Esophagus muscularis mucosa (tissue), 4 donors: ENCODE results near the gene KIF3B. TPM values are rescaled to one million over a fixed set of nuclear protein-coding genes. Genes with fewer than 3 reads are reported as not detected.

Experiments used
- DNase-seq: peaks from one replicate; pipeline ENCODE4 v3.0.0-alpha.2; 2017; ENCODE audit errors: extremely low spot score
- H3K27ac ChIP-seq, 4 donors: fragments of 200-600 bp; sonication (generic); replicated peaks in 1 of 4; 1 replicate in 3 of 4; 2 replicates in 1 of 4; pipeline ENCODE4 v1.5.1; 2016 to 2019; ENCODE audit warnings: mild to moderate bottlenecking in 1 of 4
- H3K27me3 ChIP-seq, 4 donors: fragments of 200-600 bp; sonication (generic); one replicate each; pipeline versions ENCODE4 v1.5.1 to v1.6.0; 2016 to 2019
- H3K36me3 ChIP-seq, 4 donors: fragments of 200-600 bp; sonication (generic); one replicate each; pipeline ENCODE4 v1.5.1; 2016 to 2019
- H3K4me1 ChIP-seq, 4 donors: fragments of 200-600 bp; sonication (generic); one replicate each; pipeline ENCODE4 v1.5.1; 2016 to 2019
- H3K4me3 ChIP-seq, 4 donors: fragments of 200-600 bp; sonication (generic); 1 replicate in 2 of 4; 2 replicates in 2 of 4; pipeline ENCODE4 v1.5.1; 2016 to 2019; ENCODE audit warnings: mild to moderate bottlenecking in 4 of 4, moderate library complexity in 1 of 4
- H3K9me3 ChIP-seq, 4 donors: fragments of 200-600 bp; sonication (generic); 1 replicate in 3 of 4; 2 replicates in 1 of 4; pipeline ENCODE4 v1.5.1; 2016 to 2019
- EP300 ChIP-seq: sonication (generic); formaldehyde crosslinking; IDR thresholded peaks from one replicate; pipeline ENCODE4 v1.6.1; 2017; ENCODE audit warnings: antibody characterized with exemption
- POLR2A ChIP-seq: fragments of 450-650 bp; IDR thresholded peaks from one replicate; pipeline ENCODE4 v1.6.1; 2017; ENCODE audit warnings: antibody characterized with exemption, moderate library complexity, mild to moderate bottlenecking, low read depth
- POLR2AphosphoS5 ChIP-seq, 2 donors: sonication (generic); formaldehyde crosslinking; IDR thresholded peaks; one replicate each; pipeline ENCODE4 v1.6.1; 2017; ENCODE audit warnings: antibody characterized with exemption in 2 of 2
- WGBS: methylation state at CpG from one replicate; pipeline ENCODE4 v1.1.5; 2018; 5-methylcytosine and 5-hydroxymethylcytosine counted together
- intact Hi-C: fragments of 100-400 bp; cut with DNase I; formaldehyde crosslinking; loops from one replicate; pipeline ENCODE4 v1.15.1; 2023
- total RNA-seq, 4 donors: library from RNA; depleted of rRNA; stranded (reverse); fragments of >200 nt; gene quantifications; one replicate each; pipeline versions ENCODE4 v1.1.0 to v1.2.1, GENCODE V29; 2016
- TF ChIP-seq, protein P1 (sequence below), 3 experiments: fragments of 200-600 bp in 2 of 3; fragments of 450-650 bp in 1 of 3; sonication (generic) in 2 of 3; IDR thresholded peaks; one replicate each; pipeline ENCODE4 v1.5.1; 2017 to 2019; ENCODE audit warnings: antibody characterized with exemption in 3 of 3, mild to moderate bottlenecking in 2 of 3, moderate library complexity in 1 of 3

Gene KIF3B
- total RNA-seq, 4 donors from 2014 or later, result 20.7 to 28.3 (median 23.5) TPM

DNA sequence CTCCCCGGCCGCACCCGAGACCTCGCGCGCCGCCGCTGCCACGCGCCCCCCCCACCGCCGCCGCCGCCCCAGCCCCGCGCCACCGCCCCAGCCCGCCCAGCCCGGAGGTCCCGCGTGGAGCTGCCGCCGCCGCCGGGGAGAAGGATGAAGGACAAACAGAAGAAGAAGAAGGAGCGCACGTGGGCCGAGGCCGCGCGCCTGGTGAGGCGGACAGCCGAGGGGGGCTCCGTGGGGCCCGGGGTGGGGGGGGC is 81.1 kb downstream of the KIF3B start:
- whole genome bisulfite sequencing, result no CpG with 5 or more reads among the region's 35 CpGs
- H3K36me3 ChIP-seq, result no peaks in the 10 kb centered on the region

DNA sequence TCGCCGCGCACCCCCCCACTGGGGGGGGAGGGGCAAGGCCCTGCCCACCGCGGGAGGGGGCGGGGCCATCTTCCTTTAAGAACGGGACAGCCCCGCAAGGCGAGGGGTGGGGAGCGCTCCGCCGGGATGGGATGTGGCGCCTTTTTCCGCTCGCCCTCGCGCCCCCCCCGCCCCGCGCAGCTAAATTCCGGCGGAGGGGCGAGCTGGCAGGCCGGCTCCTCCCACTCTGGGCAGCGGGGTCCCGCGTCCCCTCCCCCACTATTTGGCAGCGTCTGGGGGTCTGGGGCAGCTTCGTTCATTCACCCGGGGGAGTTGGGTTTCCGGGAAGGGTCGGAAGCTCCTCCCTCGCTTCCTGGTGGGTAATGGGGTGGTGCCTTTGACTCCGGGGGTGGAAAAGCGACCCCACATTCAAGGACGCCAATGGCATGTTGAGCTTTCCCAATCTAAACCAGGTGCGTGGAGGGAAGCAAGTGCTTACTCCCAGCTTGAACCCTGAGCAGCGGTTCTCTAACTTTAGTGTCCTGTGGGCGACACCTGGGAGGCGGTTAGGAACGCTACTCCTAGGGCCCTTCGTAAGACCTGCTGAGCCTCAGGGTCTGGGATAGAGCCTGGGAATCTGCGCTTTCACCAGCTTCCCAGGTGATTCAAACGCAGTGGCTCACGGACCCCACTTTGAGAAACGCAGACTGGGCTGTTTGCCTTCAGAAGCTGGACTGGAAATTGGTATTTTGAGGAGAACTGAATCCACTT is 81.6 kb downstream of the KIF3B start:
- no peaks in the 10 kb centered on the region for H3K9me3 ChIP-seq
- H3K4me3 ChIP-seq, result peak overlapping the region; percentile 86 to 98 (median 90)
- WGBS, result 2% methylated on average over 8 of the region's 46 CpGs
- TF ChIP-seq POLR2AphosphoS5 (IDR thresholded peaks at IDR 0.05), result peak; percentile 23 to 66
- no peak for TF ChIP-seq EP300
- TF ChIP-seq POLR2A, result peak; percentile 50
- H3K27me3 ChIP-seq, result no peaks in the 10 kb centered on the region
- intact Hi-C loops, result loop anchor here (5.0 to 10.0 kb wide), 3 partner anchors 96 to 152 kb away; partner anchors contain the start of genes PLAGL2 and POFUT1
- H3K4me1 ChIP-seq, result peaks cover 30 to 83% (median 68%) of the 10 kb centered on the region in 4 donors
- no peaks in the 10 kb centered on the region for H3K36me3 ChIP-seq
- no peak for DNase-seq
- H3K27ac ChIP-seq, result peak overlapping the region; percentile 95 to 98 (median 97)

More for the DNA sequence above, 81.1 kb downstream of the KIF3B start:
- Histone ChIP-seq H3K27ac (peak overlapping the region; percentile 95 to 98 (median 97)), H3K27me3 (no peaks in the 10 kb centered on the region), H3K4me3 (peak overlapping the region; percentile 86 to 98 (median 90)), H3K4me1 (peaks cover 28 to 78% (median 63%) of the 10 kb centered on the region in 4 donors), H3K9me3 (no peaks in the 10 kb centered on the region)
- intact Hi-C loops, result loop anchor here (5.0 to 10.0 kb wide), 3 partner anchors 96 to 151 kb away; partner anchors contain the start of genes PLAGL2 and POFUT1
- TF ChIP-seq EP300 (no peak), POLR2A (no peak), POLR2AphosphoS5 (IDR thresholded peaks at IDR 0.05) (no peak)
- TF ChIP-seq, protein P1, sequence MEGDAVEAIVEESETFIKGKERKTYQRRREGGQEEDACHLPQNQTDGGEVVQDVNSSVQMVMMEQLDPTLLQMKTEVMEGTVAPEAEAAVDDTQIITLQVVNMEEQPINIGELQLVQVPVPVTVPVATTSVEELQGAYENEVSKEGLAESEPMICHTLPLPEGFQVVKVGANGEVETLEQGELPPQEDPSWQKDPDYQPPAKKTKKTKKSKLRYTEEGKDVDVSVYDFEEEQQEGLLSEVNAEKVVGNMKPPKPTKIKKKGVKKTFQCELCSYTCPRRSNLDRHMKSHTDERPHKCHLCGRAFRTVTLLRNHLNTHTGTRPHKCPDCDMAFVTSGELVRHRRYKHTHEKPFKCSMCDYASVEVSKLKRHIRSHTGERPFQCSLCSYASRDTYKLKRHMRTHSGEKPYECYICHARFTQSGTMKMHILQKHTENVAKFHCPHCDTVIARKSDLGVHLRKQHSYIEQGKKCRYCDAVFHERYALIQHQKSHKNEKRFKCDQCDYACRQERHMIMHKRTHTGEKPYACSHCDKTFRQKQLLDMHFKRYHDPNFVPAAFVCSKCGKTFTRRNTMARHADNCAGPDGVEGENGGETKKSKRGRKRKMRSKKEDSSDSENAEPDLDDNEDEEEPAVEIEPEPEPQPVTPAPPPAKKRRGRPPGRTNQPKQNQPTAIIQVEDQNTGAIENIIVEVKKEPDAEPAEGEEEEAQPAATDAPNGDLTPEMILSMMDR (IDR thresholded peaks at IDR 0.05), result no peak
- DNase-seq, result no peak

DNA sequence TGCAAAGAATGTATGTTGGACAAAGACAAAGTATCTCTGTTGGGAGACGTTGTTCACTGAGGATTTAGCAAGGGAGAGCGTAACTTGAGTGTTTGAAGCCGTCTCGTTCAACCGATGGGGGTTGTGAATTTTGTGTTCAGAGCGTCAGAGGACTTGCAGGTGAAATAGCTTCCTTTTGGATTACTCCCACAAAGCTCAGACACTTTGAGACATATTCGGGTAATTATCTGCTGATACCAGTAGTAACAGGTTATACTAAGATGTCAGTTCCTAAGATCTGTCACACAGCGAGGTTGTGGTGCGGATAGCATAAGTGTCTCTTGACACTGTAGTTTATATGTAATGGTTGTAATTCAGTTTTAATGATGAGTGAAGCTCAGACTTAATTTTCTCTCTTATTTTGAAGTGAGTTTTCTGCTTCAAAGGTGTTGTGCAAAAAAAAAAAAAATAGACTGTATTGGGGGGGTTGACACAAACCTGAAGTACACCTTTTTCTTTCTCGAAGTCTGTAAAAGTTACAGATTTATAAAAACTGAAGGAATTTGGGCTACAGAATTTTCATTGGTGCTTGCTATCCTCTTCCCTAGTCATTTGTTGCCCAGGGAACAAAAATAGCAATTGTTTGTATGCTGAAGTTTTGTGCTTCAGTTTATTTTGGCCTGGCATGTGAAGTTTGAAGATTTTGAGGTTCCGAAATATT is 82.3 kb downstream of the KIF3B start:
- DNase-seq, result no peak
- TF ChIP-seq POLR2AphosphoS5 (IDR thresholded peaks at IDR 0.05) (no peak), EP300 (no peak), POLR2A (no peak)
- TF ChIP-seq, protein P1 (IDR thresholded peaks at IDR 0.05), result no peak
- peak overlapping the region; percentile 95 to 98 (median 97) for H3K27ac ChIP-seq
- WGBS, result 10% methylated on average over 11 of the region's 11 CpGs
- H3K36me3 ChIP-seq, result no peaks in the 10 kb centered on the region
- H3K27me3 ChIP-seq, result no peaks in the 10 kb centered on the region
- H3K4me3 ChIP-seq, result peak overlapping the region; percentile 86 to 98 (median 90)
- peaks cover 37 to 87% (median 73%) of the 10 kb centered on the region in 4 donors for H3K4me1 ChIP-seq
- H3K9me3 ChIP-seq, result no peaks in the 10 kb centered on the region
- intact Hi-C loops, result loop anchor here (5.0 to 10.0 kb wide), 3 partner anchors 95 to 152 kb away; partner anchors contain the start of genes PLAGL2 and POFUT1

DNA sequence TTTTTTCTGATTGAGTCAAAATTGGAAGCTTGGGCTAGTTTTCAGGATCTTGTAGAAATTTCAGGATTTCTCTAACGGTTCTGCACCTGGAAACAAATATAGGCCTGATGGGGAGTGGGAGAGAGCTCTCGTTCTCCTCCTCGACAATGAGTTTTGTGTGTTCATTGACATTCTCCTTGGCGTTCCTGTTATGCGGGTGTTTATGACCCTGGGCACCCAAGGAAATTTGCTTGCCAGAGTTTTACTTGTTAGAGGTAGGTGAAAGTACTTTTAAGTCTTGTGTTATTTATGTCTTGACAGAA is 82.8 kb downstream of the KIF3B start:
- DNase-seq, result no peak
- intact Hi-C loops, result no loop called here
- Histone ChIP-seq H3K4me1 (peaks cover 42 to 87% (median 76%) of the 10 kb centered on the region in 4 donors), H3K4me3 (peak overlapping the region; percentile 86 to 98 (median 90)), H3K27ac (peak overlapping the region; percentile 23 to 98 (median 96)), H3K9me3 (no peaks in the 10 kb centered on the region), H3K27me3 (no peaks in the 10 kb centered on the region), H3K36me3 (no peaks in the 10 kb centered on the region)
- TF ChIP-seq POLR2AphosphoS5 (IDR thresholded peaks at IDR 0.05) (no peak), EP300 (no peak), POLR2A (no peak)
- TF ChIP-seq, protein P1 (IDR thresholded peaks at IDR 0.05), result no peak
- WGBS, result 23% methylated on average over 5 of the region's 5 CpGs

DNA sequence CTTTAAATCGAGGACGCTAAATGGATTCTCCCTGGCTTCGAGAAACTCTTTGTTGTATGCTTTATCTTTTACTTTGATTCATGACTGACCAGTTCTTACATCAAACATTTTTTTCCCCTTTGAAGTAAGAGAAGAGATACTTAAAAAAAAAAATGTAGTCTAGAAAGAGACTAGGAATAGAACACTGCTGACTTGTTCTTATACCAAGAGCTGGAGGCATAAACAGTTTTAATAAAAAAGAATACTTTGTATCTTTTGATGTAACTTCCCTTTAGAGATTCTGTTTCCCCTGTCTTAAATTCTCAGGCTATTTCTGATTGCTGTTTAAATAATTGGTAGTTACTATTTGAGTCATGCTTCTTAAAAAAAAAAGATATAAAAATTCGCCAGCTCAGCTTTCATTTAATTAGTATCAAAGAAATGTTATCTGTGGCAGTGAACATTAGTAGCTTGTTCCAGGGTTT is 85.5 kb downstream of the KIF3B start:
- Histone ChIP-seq H3K36me3 (no peaks in the 10 kb centered on the region), H3K27ac (peak overlapping the region in 3 of 4 donors; percentile 11 to 48 (median 42)), H3K27me3 (no peaks in the 10 kb centered on the region), H3K4me3 (no peak overlapping the region), H3K9me3 (no peaks in the 10 kb centered on the region), H3K4me1 (peaks cover 52 to 89% (median 81%) of the 10 kb centered on the region in 4 donors)
- no peak for TF ChIP-seq POLR2A
- TF ChIP-seq, protein P1 (IDR thresholded peaks at IDR 0.05), result no peak
- TF ChIP-seq POLR2AphosphoS5 (IDR thresholded peaks at IDR 0.05), result no peak
- no peak for TF ChIP-seq EP300
- WGBS, result 28% methylated on average over 4 of the region's 4 CpGs
- intact Hi-C loops, result no loop called here
- DNase-seq, result no peak
